HL-60 (cell line): ENCODE measurements around the gene ASB12.

Experiments used
- GABPA ChIP-seq: IDR thresholded peaks from 2 replicates; pipeline ENCODE4 v1.6.1; 2012; ENCODE audit warnings: low read depth
- POLR2AphosphoS5 ChIP-seq: IDR thresholded peaks from 2 replicates; pipeline ENCODE4 v1.6.1; 2012; ENCODE audit warnings: low read depth
- SPI1 ChIP-seq: IDR thresholded peaks from 2 replicates; pipeline ENCODE4 v1.6.1; 2012; ENCODE audit warnings: low read depth, mild to moderate bottlenecking, borderline replicate concordance
- TF ChIP-seq, protein P1 (sequence below): IDR thresholded peaks from one replicate; pipeline ENCODE4 v1.5.1; 2011; ENCODE audit warnings: low read length, control low read depth, inconsistent platforms; ENCODE audit not compliant: insufficient read depth
- TF ChIP-seq, protein P2 (sequence below): IDR thresholded peaks from 2 replicates; pipeline ENCODE4 v1.6.1; 2012; ENCODE audit warnings: low read depth; ENCODE audit not compliant: insufficient replicate concordance

- TF ChIP-seq POLR2AphosphoS5 = no peak
- TF ChIP-seq, protein P1, sequence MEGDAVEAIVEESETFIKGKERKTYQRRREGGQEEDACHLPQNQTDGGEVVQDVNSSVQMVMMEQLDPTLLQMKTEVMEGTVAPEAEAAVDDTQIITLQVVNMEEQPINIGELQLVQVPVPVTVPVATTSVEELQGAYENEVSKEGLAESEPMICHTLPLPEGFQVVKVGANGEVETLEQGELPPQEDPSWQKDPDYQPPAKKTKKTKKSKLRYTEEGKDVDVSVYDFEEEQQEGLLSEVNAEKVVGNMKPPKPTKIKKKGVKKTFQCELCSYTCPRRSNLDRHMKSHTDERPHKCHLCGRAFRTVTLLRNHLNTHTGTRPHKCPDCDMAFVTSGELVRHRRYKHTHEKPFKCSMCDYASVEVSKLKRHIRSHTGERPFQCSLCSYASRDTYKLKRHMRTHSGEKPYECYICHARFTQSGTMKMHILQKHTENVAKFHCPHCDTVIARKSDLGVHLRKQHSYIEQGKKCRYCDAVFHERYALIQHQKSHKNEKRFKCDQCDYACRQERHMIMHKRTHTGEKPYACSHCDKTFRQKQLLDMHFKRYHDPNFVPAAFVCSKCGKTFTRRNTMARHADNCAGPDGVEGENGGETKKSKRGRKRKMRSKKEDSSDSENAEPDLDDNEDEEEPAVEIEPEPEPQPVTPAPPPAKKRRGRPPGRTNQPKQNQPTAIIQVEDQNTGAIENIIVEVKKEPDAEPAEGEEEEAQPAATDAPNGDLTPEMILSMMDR = no peak
- no peak for TF ChIP-seq GABPA
- TF ChIP-seq, protein P2, sequence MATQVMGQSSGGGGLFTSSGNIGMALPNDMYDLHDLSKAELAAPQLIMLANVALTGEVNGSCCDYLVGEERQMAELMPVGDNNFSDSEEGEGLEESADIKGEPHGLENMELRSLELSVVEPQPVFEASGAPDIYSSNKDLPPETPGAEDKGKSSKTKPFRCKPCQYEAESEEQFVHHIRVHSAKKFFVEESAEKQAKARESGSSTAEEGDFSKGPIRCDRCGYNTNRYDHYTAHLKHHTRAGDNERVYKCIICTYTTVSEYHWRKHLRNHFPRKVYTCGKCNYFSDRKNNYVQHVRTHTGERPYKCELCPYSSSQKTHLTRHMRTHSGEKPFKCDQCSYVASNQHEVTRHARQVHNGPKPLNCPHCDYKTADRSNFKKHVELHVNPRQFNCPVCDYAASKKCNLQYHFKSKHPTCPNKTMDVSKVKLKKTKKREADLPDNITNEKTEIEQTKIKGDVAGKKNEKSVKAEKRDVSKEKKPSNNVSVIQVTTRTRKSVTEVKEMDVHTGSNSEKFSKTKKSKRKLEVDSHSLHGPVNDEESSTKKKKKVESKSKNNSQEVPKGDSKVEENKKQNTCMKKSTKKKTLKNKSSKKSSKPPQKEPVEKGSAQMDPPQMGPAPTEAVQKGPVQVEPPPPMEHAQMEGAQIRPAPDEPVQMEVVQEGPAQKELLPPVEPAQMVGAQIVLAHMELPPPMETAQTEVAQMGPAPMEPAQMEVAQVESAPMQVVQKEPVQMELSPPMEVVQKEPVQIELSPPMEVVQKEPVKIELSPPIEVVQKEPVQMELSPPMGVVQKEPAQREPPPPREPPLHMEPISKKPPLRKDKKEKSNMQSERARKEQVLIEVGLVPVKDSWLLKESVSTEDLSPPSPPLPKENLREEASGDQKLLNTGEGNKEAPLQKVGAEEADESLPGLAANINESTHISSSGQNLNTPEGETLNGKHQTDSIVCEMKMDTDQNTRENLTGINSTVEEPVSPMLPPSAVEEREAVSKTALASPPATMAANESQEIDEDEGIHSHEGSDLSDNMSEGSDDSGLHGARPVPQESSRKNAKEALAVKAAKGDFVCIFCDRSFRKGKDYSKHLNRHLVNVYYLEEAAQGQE = no peak
- TF ChIP-seq SPI1 = no peak
Observed at GRCh38 chrX:64190136-64190740, 40.2 kb downstream of the ASB12 start.
